ENCODE data around the gene BPIFB3.

DNA sequence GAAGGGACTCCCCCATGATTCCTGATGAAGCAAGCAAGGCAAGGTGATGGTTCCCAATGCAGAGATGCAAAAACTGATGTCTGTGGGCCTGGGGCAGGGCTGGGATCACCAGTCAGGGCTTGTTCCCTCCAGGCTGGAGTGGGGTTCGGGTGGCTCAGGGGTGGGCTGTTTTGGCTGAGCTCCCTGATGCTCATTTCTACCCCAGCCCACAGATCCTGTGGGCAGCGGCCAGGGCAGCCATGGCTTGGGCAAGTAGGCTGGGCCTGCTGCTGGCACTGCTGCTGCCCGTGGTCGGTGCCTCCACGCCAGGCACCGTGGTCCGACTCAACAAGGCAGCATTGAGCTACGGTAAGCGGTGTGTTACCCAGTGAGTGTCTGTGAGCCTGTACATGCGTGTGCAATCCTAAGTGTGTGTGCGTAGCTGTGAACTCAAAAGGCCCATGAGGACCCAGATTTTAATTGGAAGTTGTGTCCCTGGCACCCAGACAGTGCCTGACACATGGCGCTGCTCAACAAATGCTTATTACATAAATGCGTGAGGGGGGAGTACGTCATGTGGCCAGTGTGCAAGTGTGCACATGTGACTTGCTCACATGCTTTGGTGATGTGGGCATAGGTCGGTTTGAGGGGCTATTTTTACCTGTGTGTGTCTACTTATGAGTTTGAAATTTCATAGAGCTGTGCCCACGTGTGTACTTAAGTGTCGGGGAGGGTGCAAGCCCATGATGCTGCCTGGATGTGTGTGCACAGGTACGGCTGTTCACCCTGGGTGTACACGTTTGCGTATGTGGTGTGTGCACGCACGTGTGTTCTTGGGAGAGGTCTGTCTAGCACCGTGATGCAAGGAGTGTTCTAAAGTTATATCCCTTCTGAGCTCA is 45.1 kb upstream of the BPIFB3 start:
- TF ChIP-seq, protein P1, sequence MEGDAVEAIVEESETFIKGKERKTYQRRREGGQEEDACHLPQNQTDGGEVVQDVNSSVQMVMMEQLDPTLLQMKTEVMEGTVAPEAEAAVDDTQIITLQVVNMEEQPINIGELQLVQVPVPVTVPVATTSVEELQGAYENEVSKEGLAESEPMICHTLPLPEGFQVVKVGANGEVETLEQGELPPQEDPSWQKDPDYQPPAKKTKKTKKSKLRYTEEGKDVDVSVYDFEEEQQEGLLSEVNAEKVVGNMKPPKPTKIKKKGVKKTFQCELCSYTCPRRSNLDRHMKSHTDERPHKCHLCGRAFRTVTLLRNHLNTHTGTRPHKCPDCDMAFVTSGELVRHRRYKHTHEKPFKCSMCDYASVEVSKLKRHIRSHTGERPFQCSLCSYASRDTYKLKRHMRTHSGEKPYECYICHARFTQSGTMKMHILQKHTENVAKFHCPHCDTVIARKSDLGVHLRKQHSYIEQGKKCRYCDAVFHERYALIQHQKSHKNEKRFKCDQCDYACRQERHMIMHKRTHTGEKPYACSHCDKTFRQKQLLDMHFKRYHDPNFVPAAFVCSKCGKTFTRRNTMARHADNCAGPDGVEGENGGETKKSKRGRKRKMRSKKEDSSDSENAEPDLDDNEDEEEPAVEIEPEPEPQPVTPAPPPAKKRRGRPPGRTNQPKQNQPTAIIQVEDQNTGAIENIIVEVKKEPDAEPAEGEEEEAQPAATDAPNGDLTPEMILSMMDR (IDR thresholded peaks at IDR 0.05), result no peak
- no peak for TF ChIP-seq POLR2A (IDR thresholded peaks at IDR 0.05)

Measured in thyroid gland (tissue), 4 donors.